Type B pancreatic cell (in vitro differentiated cells): Measurements from ENCODE around the gene CSGALNACT2. TPM values are rescaled to one million over a fixed set of nuclear protein-coding genes. Genes with fewer than 3 reads are reported as not detected.
"Not testable (repeated sequence)": the region's sequence is repeated elsewhere in the genome, so short reads cannot be mapped to it uniquely, and the experiment has no call there.

Experiments
- DNase-seq: peaks from one replicate; pipeline ENCODE4 v3.0.0; 2021; ENCODE audit warnings: mixed read lengths; ENCODE audit not compliant: unreplicated experiment; ENCODE audit errors: extremely low spot score
- H3K27ac Mint-ChIP-seq: 2 replicates; pipeline ENCODE4 v1.8.0; 2021; ENCODE audit warnings: mild to moderate bottlenecking, mixed read lengths
- H3K27me3 Mint-ChIP-seq: 2 replicates; pipeline ENCODE4 v1.8.0; 2021; ENCODE audit warnings: mixed read lengths
- H3K36me3 Mint-ChIP-seq: 2 replicates; pipeline ENCODE4 v1.8.0; 2021; ENCODE audit warnings: mixed read lengths
- H3K4me1 Mint-ChIP-seq: one replicate; pipeline ENCODE4 v1.8.0; 2021; ENCODE audit warnings: mixed read lengths; ENCODE audit not compliant: unreplicated experiment
- H3K4me3 Mint-ChIP-seq: 2 replicates; pipeline ENCODE4 v1.8.0; 2021; ENCODE audit warnings: mild to moderate bottlenecking, mixed read lengths
- H3K9me3 Mint-ChIP-seq: 2 replicates; pipeline ENCODE4 v1.8.0; 2021; ENCODE audit warnings: mixed read lengths
- total RNA-seq: library from RNA; stranded (reverse); gene quantifications from 2 replicates; pipeline ENCODE4 v1.2.1, GENCODE V29; 2021; ENCODE audit warnings: low replicate concordance
- TF ChIP-seq, protein P1 (sequence below): fragments of 200-600 bp; sonication (generic); conservative IDR thresholded peaks from 2 replicates; pipeline ENCODE4 v1.5.0; 2021; ENCODE audit warnings: antibody characterized with exemption, mild to moderate bottlenecking

Gene CSGALNACT2
- total RNA-seq, 1 donor from 2014 or later, result 11.6 TPM

DNA sequence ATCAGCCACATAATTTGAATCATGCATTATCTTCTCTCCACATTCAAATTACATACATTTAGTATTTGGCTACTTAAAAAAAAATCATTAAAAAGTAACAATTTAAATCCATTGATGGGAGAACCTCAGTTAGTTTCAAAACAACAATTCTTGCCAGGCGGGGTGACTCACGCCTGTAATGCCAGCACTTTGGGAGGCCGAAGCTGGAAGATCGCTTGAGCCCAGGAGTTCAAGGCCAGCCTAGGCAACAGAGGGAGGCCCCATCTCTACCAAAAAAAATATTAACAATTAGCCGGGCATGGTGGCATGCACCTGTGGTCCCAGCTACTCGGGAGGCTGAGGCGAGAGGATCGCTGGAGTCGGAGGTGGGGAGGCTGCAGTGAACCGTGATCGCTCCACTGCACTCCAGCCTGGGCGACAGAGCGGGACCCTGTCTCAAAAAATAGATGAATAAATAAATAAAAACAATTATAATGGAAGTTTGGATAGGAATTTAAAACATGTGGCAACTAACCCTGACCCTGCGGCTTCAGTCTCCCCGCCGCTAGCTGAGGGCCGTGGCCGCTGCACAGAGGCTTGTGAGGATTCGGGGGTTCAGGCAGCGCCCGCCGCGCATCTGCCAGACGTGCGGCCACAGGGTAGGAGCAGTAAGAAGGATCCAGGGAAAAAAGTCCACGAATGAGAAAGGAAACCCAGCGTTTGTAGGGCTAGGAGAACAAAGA, 1.1 kb upstream of the CSGALNACT2 start:
- Mint-ChIP-seq H3K4me1 (peaks cover 20% of the 10 kb centered on the region), H3K27me3 (peaks cover 3% of the 10 kb centered on the region), H3K9me3 (no peaks in the 10 kb centered on the region), H3K27ac (peak overlapping the region; percentile 96), H3K36me3 (no peaks in the 10 kb centered on the region), H3K4me3 (peak overlapping the region; percentile 96)
- TF ChIP-seq, protein P1, sequence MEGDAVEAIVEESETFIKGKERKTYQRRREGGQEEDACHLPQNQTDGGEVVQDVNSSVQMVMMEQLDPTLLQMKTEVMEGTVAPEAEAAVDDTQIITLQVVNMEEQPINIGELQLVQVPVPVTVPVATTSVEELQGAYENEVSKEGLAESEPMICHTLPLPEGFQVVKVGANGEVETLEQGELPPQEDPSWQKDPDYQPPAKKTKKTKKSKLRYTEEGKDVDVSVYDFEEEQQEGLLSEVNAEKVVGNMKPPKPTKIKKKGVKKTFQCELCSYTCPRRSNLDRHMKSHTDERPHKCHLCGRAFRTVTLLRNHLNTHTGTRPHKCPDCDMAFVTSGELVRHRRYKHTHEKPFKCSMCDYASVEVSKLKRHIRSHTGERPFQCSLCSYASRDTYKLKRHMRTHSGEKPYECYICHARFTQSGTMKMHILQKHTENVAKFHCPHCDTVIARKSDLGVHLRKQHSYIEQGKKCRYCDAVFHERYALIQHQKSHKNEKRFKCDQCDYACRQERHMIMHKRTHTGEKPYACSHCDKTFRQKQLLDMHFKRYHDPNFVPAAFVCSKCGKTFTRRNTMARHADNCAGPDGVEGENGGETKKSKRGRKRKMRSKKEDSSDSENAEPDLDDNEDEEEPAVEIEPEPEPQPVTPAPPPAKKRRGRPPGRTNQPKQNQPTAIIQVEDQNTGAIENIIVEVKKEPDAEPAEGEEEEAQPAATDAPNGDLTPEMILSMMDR, result no peak
- DNase-seq, result no peak

GRCh38 chr10:43137717-43138020, 576 bp upstream of the CSGALNACT2 start:
- peaks cover 3% of the 10 kb centered on the region for H3K27me3 Mint-ChIP-seq
- no peaks in the 10 kb centered on the region for H3K9me3 Mint-ChIP-seq
- TF ChIP-seq, protein P1, result no peak
- H3K4me3 Mint-ChIP-seq, result peak overlapping the region; percentile 96
- peak; percentile 77 for DNase-seq
- peak overlapping the region; percentile 96 for H3K27ac Mint-ChIP-seq
- peaks cover 24% of the 10 kb centered on the region for H3K4me1 Mint-ChIP-seq
- H3K36me3 Mint-ChIP-seq, result peaks cover 3% of the 10 kb centered on the region

- peaks cover 3% of the 10 kb centered on the region for H3K36me3 Mint-ChIP-seq
- H3K4me3 Mint-ChIP-seq, result peak overlapping the region; percentile 97
- no peaks in the 10 kb centered on the region for H3K27me3 Mint-ChIP-seq
- peaks cover 24% of the 10 kb centered on the region for H3K4me1 Mint-ChIP-seq
- peak overlapping the region; percentile 85 for H3K27ac Mint-ChIP-seq
- H3K9me3 Mint-ChIP-seq, result no peaks in the 10 kb centered on the region
- DNase-seq, result no peak
- TF ChIP-seq, protein P1, result peak; percentile 13
These were observed 554 bp downstream of the CSGALNACT2 start for GRCh38 chr10:43138757-43139241.

GRCh38 chr10:43141421-43141820, 3.2 kb downstream of the CSGALNACT2 start:
- Mint-ChIP-seq H3K4me3 (no peak overlapping the region), H3K27ac (no peak overlapping the region), H3K4me1 (peaks cover 23% of the 10 kb centered on the region), H3K27me3 (no peaks in the 10 kb centered on the region), H3K36me3 (peaks cover 3% of the 10 kb centered on the region), H3K9me3 (no peaks in the 10 kb centered on the region)
- TF ChIP-seq, protein P1, result no peak
- no peak for DNase-seq

GRCh38 chr10:43145311-43145710, 7.1 kb downstream of the CSGALNACT2 start:
- Mint-ChIP-seq H3K36me3 (peaks cover 3% of the 10 kb centered on the region), H3K27ac (peak overlapping the region; percentile 32), H3K4me3 (no peak overlapping the region), H3K4me1 (peaks cover 13% of the 10 kb centered on the region), H3K27me3 (no peaks in the 10 kb centered on the region), H3K9me3 (no peaks in the 10 kb centered on the region)
- TF ChIP-seq, protein P1, result no peak
- DNase-seq, result no peak

DNA sequence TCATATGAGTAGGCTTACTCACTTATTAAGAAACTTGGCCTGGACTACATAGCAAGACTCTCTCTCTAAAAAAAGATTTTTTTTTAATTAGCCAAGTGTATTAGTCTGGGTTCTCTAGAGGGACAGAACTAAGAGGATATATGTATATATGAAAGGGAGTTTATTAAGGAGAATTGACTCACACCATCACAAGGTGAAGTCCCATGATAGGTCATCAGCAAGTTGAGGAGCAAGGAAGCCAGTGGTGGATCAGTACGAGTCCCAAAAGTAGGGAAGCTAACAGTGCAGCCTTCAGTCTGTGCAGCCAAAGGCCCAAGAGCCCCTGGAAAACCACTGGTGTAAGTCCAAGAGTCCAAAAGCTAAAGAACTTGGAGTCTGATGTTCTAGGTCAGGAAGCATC, 7.7 kb downstream of the CSGALNACT2 start:
- H3K36me3 Mint-ChIP-seq, H3K27ac Mint-ChIP-seq, H3K4me3 Mint-ChIP-seq, H3K4me1 Mint-ChIP-seq, H3K9me3 Mint-ChIP-seq, DNase-seq, H3K27me3 Mint-ChIP-seq: not testable (repeated sequence)
